Right lobe of liver (tissue), 4 donors: ENCODE measurements around the gene ZCCHC24.

Source experiments
- POLR2A ChIP-seq: fragments of 450-650 bp; IDR thresholded peaks from one replicate; pipeline ENCODE4 v1.6.1; 2017; ENCODE audit warnings: antibody characterized with exemption, mild to moderate bottlenecking
- TF ChIP-seq, protein P1 (sequence below), 4 donors: fragments of 200-600 bp in 3 of 4; fragments of 450-650 bp in 1 of 4; IDR thresholded peaks; one replicate each; pipeline versions ENCODE4 v1.5.1 to v1.8.0; 2016 to 2022; ENCODE audit warnings: antibody characterized with exemption in 4 of 4, mild to moderate bottlenecking in 2 of 4
- donor health status: DM: no; HTN: no; CAD: no.
- donor health status: DM: no; HTN: no; CAD: no.
- donor health status: DM: no; HTN: yes; CAD: no.

DNA sequence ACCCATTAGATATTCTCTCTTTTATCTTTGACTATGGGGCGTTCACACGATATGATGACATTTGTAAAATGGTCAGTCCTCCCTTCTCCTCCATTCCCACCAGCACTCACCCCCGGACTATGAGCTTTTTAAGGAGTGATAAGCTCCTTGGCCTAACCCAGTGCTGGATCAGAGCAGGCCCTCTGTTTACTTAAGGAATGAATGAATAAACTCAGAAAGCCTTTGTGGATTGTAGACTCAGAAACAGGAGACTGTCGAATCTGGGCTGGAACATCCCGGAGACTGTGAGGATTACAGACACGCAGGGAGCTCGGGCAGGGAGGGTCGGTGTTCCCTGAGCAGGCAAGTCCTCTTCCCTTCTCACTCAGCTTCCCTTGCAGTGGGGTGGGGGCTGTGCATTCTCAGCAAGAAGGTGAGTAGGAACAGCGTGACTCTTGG is 6.8 kb upstream of the ZCCHC24 start:
- TF ChIP-seq, protein P1, sequence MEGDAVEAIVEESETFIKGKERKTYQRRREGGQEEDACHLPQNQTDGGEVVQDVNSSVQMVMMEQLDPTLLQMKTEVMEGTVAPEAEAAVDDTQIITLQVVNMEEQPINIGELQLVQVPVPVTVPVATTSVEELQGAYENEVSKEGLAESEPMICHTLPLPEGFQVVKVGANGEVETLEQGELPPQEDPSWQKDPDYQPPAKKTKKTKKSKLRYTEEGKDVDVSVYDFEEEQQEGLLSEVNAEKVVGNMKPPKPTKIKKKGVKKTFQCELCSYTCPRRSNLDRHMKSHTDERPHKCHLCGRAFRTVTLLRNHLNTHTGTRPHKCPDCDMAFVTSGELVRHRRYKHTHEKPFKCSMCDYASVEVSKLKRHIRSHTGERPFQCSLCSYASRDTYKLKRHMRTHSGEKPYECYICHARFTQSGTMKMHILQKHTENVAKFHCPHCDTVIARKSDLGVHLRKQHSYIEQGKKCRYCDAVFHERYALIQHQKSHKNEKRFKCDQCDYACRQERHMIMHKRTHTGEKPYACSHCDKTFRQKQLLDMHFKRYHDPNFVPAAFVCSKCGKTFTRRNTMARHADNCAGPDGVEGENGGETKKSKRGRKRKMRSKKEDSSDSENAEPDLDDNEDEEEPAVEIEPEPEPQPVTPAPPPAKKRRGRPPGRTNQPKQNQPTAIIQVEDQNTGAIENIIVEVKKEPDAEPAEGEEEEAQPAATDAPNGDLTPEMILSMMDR (IDR thresholded peaks at IDR 0.05): no peak
- no peak for TF ChIP-seq POLR2A
